ENCODE measurements around the gene MISP.

Gene MISP

GRCh38 chr19:806815-807421 is 56.0 kb downstream of the MISP start:
- TF ChIP-seq ZC3H10 (CRISPR knock-in tag; IDR thresholded peaks at IDR 0.05), result no peak
- no peak for TF ChIP-seq TCF4 (CRISPR knock-in tag; IDR thresholded peaks at IDR 0.05; ENCODE audit: borderline replicate concordance)
- no peak for TF ChIP-seq BACH2 (CRISPR knock-in tag; IDR thresholded peaks at IDR 0.05; ENCODE audit: borderline replicate concordance)
- no peak for TF ChIP-seq SNAI2 (CRISPR knock-in tag; IDR thresholded peaks at IDR 0.05)
- no peak for TF ChIP-seq ESRRG (CRISPR knock-in tag; IDR thresholded peaks at IDR 0.05)
- TF ChIP-seq PPARA (CRISPR knock-in tag; IDR thresholded peaks at IDR 0.05; ENCODE audit: borderline replicate concordance), result no peak
- TF ChIP-seq TOX (CRISPR knock-in tag; IDR thresholded peaks at IDR 0.05; ENCODE audit: borderline replicate concordance), result no peak
- TF ChIP-seq ZNF8 (CRISPR knock-in tag; IDR thresholded peaks at IDR 0.05), result no peak
- TF ChIP-seq ZNF565 (CRISPR knock-in tag; conservative IDR thresholded peaks at IDR 0.05; ENCODE audit: low read depth), result no peak
- TF ChIP-seq, protein P1, sequence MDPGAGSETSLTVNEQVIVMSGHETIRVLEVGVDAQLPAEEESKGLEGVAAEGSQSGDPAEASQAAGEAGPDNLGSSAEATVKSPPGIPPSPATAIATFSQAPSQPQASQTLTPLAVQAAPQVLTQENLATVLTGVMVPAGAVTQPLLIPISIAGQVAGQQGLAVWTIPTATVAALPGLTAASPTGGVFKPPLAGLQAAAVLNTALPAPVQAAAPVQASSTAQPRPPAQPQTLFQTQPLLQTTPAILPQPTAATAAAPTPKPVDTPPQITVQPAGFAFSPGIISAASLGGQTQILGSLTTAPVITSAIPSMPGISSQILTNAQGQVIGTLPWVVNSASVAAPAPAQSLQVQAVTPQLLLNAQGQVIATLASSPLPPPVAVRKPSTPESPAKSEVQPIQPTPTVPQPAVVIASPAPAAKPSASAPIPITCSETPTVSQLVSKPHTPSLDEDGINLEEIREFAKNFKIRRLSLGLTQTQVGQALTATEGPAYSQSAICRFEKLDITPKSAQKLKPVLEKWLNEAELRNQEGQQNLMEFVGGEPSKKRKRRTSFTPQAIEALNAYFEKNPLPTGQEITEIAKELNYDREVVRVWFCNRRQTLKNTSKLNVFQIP (CRISPR knock-in tag; IDR thresholded peaks at IDR 0.05; ENCODE audit: borderline replicate concordance, low read depth), result no peak
- TF ChIP-seq GLIS3 (CRISPR knock-in tag; IDR thresholded peaks at IDR 0.05), result no peak
- TF ChIP-seq CSDC2 (CRISPR knock-in tag; IDR thresholded peaks at IDR 0.05), result no peak
- ATAC-seq, result no peak

- TF ChIP-seq ZC3H10 (CRISPR knock-in tag; IDR thresholded peaks at IDR 0.05) (no peak), CSDC2 (CRISPR knock-in tag; IDR thresholded peaks at IDR 0.05) (no peak), ZNF8 (CRISPR knock-in tag; IDR thresholded peaks at IDR 0.05) (no peak), ISL1 (CRISPR knock-in tag; IDR thresholded peaks at IDR 0.05) (no peak), ZNF70 (CRISPR knock-in tag; IDR thresholded peaks at IDR 0.05) (no peak), TOX (CRISPR knock-in tag; IDR thresholded peaks at IDR 0.05; ENCODE audit: borderline replicate concordance) (no peak), ZFP3 (CRISPR knock-in tag; IDR thresholded peaks at IDR 0.05) (no peak), RARB (CRISPR knock-in tag; IDR thresholded peaks at IDR 0.05) (no peak), ARNTL (CRISPR knock-in tag; IDR thresholded peaks at IDR 0.05; ENCODE audit: borderline replicate concordance, low read depth) (no peak), BACH2 (CRISPR knock-in tag; IDR thresholded peaks at IDR 0.05; ENCODE audit: borderline replicate concordance) (no peak)
- TF ChIP-seq, protein P2, sequence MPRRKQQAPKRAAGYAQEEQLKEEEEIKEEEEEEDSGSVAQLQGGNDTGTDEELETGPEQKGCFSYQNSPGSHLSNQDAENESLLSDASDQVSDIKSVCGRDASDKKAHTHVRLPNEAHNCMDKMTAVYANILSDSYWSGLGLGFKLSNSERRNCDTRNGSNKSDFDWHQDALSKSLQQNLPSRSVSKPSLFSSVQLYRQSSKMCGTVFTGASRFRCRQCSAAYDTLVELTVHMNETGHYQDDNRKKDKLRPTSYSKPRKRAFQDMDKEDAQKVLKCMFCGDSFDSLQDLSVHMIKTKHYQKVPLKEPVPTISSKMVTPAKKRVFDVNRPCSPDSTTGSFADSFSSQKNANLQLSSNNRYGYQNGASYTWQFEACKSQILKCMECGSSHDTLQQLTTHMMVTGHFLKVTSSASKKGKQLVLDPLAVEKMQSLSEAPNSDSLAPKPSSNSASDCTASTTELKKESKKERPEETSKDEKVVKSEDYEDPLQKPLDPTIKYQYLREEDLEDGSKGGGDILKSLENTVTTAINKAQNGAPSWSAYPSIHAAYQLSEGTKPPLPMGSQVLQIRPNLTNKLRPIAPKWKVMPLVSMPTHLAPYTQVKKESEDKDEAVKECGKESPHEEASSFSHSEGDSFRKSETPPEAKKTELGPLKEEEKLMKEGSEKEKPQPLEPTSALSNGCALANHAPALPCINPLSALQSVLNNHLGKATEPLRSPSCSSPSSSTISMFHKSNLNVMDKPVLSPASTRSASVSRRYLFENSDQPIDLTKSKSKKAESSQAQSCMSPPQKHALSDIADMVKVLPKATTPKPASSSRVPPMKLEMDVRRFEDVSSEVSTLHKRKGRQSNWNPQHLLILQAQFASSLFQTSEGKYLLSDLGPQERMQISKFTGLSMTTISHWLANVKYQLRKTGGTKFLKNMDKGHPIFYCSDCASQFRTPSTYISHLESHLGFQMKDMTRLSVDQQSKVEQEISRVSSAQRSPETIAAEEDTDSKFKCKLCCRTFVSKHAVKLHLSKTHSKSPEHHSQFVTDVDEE (CRISPR knock-in tag; IDR thresholded peaks at IDR 0.05), result no peak
- TF ChIP-seq, protein P3, sequence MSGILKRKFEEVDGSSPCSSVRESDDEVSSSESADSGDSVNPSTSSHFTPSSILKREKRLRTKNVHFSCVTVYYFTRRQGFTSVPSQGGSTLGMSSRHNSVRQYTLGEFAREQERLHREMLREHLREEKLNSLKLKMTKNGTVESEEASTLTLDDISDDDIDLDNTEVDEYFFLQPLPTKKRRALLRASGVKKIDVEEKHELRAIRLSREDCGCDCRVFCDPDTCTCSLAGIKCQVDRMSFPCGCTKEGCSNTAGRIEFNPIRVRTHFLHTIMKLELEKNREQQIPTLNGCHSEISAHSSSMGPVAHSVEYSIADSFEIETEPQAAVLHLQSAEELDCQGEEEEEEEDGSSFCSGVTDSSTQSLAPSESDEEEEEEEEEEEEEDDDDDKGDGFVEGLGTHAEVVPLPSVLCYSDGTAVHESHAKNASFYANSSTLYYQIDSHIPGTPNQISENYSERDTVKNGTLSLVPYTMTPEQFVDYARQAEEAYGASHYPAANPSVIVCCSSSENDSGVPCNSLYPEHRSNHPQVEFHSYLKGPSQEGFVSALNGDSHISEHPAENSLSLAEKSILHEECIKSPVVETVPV (CRISPR knock-in tag; IDR thresholded peaks at IDR 0.05), result no peak
- TF ChIP-seq, protein P4, sequence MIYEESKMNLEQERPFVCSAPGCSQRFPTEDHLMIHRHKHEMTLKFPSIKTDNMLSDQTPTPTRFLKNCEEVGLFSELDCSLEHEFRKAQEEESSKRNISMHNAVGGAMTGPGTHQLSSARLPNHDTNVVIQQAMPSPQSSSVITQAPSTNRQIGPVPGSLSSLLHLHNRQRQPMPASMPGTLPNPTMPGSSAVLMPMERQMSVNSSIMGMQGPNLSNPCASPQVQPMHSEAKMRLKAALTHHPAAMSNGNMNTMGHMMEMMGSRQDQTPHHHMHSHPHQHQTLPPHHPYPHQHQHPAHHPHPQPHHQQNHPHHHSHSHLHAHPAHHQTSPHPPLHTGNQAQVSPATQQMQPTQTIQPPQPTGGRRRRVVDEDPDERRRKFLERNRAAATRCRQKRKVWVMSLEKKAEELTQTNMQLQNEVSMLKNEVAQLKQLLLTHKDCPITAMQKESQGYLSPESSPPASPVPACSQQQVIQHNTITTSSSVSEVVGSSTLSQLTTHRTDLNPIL (CRISPR knock-in tag; IDR thresholded peaks at IDR 0.05; ENCODE audit: low read depth), result no peak
- no peak for ATAC-seq
Measured at GRCh38 chr19:807627-808422, 56.9 kb downstream of the MISP start.

GRCh38 chr19:808423-808775 is 57.5 kb downstream of the MISP start:
- ATAC-seq, result no peak
- TF ChIP-seq OSR1 (CRISPR knock-in tag; IDR thresholded peaks at IDR 0.05), result no peak
- no peak for TF ChIP-seq ZFP30 (CRISPR knock-in tag; IDR thresholded peaks at IDR 0.05)
- no peak for TF ChIP-seq ARNTL (CRISPR knock-in tag; IDR thresholded peaks at IDR 0.05; ENCODE audit: borderline replicate concordance, low read depth)
